ENCODE results near the gene VIPR2. TPM values are rescaled to one million over a fixed set of nuclear protein-coding genes. Genes with fewer than 3 reads are reported as not detected.

VIPR2 gene
- total RNA-seq, 1 donor from 2014 or later = not detected

DNA sequence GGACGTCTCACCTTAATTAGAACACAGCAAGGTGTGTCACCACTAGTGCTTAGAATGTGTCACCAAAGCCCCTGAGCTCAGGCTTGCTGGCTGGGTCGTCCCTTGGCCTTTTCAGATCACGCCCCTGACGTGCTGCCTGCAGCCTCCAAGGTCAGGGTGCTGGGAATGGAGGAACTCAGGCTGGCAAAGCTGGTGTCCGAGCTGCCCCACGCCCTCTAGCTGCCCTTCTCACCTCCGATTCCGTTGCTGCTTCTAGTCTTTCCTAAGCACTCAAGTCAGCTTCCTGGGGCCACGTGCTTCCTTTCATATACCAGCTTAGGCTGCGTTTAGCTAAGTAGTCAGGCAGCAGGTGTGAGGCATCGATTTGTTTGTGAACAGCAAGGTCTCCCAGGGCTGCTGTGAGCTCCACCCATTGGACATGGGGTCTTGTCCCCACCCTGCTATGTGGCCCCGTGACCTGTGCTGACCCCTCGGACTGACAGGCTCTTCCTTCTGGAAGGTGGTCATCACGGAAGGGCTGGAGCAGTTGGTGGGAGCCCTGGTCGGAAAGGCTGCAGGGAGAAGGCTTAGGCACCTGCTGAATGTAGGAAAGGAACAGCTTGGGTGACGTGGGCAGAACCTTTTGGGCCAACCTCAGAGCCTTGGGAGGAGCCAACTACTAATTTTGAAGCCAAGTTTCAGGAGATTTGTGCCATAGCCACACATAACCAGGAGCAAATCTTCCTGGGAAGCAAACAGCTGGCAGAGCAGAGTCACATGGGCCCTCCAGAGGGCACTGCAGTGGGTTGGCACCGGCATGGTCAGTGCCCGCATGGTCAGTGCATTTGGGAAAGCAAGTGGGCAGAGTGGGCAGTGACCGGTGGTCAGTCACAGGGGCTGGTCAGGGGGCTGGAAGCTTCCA, 28.8 kb downstream of the VIPR2 start:
- Histone ChIP-seq H3K27me3 (ENCODE audit: control insufficient read depth, insufficient read depth, low read length) (no peaks in the 10 kb centered on the region), H3K4me3 (ENCODE audit: low read depth, low read length) (no peak overlapping the region), H3K36me3 (ENCODE audit: control insufficient read depth, insufficient read depth, low read length) (no peaks in the 10 kb centered on the region)
- TF ChIP-seq CTCF (IDR thresholded peaks at IDR 0.05; ENCODE audit: insufficient read depth, low read length, severe bottlenecking) = no peak
- FAIRE-seq = no peak
- no peak for DNase-seq (ENCODE audit: low read depth)

DNA sequence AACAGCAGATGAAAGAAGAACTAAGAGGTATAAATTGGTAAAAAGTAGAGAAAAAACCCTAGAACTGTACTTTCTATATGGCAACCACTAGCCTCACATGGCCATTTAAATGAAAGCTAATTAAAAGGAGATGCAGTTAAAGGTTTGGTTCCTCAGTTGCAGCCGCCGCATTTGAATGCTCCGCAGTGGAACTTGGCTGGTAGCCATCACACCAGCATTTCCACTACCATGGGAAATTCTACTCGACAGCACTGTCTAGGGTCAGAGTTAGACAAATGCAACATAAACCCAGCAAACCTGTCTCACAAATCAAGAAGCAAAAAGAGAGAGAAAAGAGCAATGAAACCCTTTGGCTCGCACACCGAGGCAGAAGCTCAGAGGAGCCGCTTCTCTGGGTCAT, 29.7 kb downstream of the VIPR2 start:
- no peaks in the 10 kb centered on the region for H3K36me3 ChIP-seq (ENCODE audit: control insufficient read depth, insufficient read depth, low read length)
- H3K4me3 ChIP-seq (ENCODE audit: low read depth, low read length) = no peak overlapping the region
- TF ChIP-seq CTCF (IDR thresholded peaks at IDR 0.05; ENCODE audit: insufficient read depth, low read length, severe bottlenecking) = no peak
- FAIRE-seq (no peak), DNase-seq (ENCODE audit: low read depth) (no peak)
- no peaks in the 10 kb centered on the region for H3K27me3 ChIP-seq (ENCODE audit: control insufficient read depth, insufficient read depth, low read length)

DNA sequence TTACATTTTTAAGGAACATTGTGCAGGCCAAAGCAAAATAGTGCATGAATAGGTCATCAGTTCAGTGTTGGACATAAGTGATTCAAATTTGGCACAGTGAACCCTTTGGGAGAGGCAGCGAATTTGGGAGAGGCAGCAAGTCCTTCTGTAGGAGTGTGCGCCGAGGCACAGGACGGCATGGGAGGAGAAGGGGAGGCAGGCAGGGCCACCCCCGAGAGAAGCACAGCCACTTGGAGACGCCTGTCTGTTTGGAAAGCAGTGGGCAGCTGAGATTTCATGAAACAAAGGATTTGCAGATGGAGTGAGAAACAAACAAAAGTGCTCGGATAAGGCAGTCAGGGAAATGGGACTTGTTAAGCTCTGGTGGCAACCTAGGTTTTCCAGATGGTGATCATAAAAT, 30.6 kb downstream of the VIPR2 start:
- no peak for DNase-seq (ENCODE audit: low read depth)

DNA sequence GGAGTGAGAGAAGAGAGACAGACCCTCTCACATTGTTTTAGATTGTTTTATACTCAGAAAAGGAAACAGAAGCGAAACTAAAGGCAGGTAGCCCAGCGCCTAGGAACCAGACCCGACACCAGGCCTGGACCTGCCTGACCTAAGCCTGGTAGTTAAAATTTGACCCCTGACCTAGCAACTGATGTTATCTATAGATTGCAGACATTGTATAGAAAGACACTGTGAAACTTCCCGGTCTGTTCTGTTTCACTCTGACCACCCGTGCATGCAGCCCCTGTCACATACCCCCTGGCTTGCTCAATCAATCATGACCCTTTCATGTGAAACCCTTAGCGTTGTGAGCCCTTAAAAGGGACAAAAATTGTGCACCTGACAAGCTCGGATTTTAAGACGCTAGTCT, 31.6 kb downstream of the VIPR2 start:
- DNase-seq (ENCODE audit: low read depth) = no peak
- FAIRE-seq = no peak

More for the DNA sequence above, 30.6 kb downstream of the VIPR2 start:
- no peak for FAIRE-seq
- Histone ChIP-seq H3K36me3 (ENCODE audit: control insufficient read depth, insufficient read depth, low read length) (no peaks in the 10 kb centered on the region), H3K27me3 (ENCODE audit: control insufficient read depth, insufficient read depth, low read length) (no peaks in the 10 kb centered on the region), H3K4me3 (ENCODE audit: low read depth, low read length) (no peak overlapping the region)
- no peak for TF ChIP-seq CTCF (IDR thresholded peaks at IDR 0.05; ENCODE audit: insufficient read depth, low read length, severe bottlenecking)

GRCh38 chr7:159112136-159113011, 32.3 kb downstream of the VIPR2 start:
- DNase-seq (ENCODE audit: low read depth) = no peak
- no peak for FAIRE-seq
- no peak for TF ChIP-seq CTCF (IDR thresholded peaks at IDR 0.05; ENCODE audit: insufficient read depth, low read length, severe bottlenecking)
- H3K36me3 ChIP-seq (ENCODE audit: control insufficient read depth, insufficient read depth, low read length) = no peaks in the 10 kb centered on the region
- no peaks in the 10 kb centered on the region for H3K27me3 ChIP-seq (ENCODE audit: control insufficient read depth, insufficient read depth, low read length)
- H3K4me3 ChIP-seq (ENCODE audit: low read depth, low read length) = no peak overlapping the region

More for the DNA sequence above, 31.6 kb downstream of the VIPR2 start:
- H3K27me3 ChIP-seq (ENCODE audit: control insufficient read depth, insufficient read depth, low read length) = no peaks in the 10 kb centered on the region
- no peak overlapping the region for H3K4me3 ChIP-seq (ENCODE audit: low read depth, low read length)
- no peak for TF ChIP-seq CTCF (IDR thresholded peaks at IDR 0.05; ENCODE audit: insufficient read depth, low read length, severe bottlenecking)
- H3K36me3 ChIP-seq (ENCODE audit: control insufficient read depth, insufficient read depth, low read length) = no peaks in the 10 kb centered on the region

Data from bronchial epithelial cell (primary cell).